GM12878 (cell line): Measurements from ENCODE around the gene TFR2. TPM values are rescaled to one million over a fixed set of nuclear protein-coding genes. Genes with fewer than 3 reads are reported as not detected.

Source experiments
- ATAC-seq: fragments of 200-7000 bp; cut with Tn5 transposase; 3 replicates; pipeline ENCODE4 v1.9.1; 2020; ENCODE audit warnings: mild to moderate bottlenecking, moderate library complexity
- BruUV-seq: library from RNA; stranded (reverse); fragments of 400-500 nt; replicated peaks from 2 replicates; lab custom pipeline; 2021; lab: Mats Ljungman, UMichigan
- CTCF ChIA-PET: fragments of 300-600 bp; sonication (Branson Sonifier 250); formaldehyde crosslinking; extraction: SDS; loops from one replicate; lab custom pipeline; 2021; ENCODE audit warnings: inconsistent platforms; lab: Yijun Ruan, JAX
- POLR2A ChIA-PET: fragments of 350-600 bp; formaldehyde crosslinking; extraction: SDS; loops from one replicate; lab custom pipeline; 2021; ENCODE audit warnings: inconsistent platforms; lab: Charles Lee
- RAD21 ChIA-PET: fragments of 300-600 bp; sonication (Branson Sonifier 250); formaldehyde crosslinking; loops from one replicate; lab custom pipeline; 2023; ENCODE audit warnings: antibody characterized with exemption; ENCODE audit not compliant: unreplicated experiment; lab: Charles Lee
- SMC1A ChIA-PET: fragments of 300-600 bp; sonication (Branson Sonifier 250); formaldehyde crosslinking; loops from one replicate; lab custom pipeline; 2023; ENCODE audit not compliant: unreplicated experiment, uncharacterized antibody; lab: Charles Lee
- DNase-seq: peaks from one replicate; pipeline ENCODE4 v3.0.0-alpha.2; 2011; ENCODE audit warnings: low read depth, low spot score
- FAIRE-seq: peaks from 3 replicates; lab custom pipeline; 2011; peaks lifted over from hg19 to GRCh38; lab: Jason Lieb, UNC
- H2AFZ ChIP-seq: 2 replicates; pipeline ENCODE4 v1.6.0; 2011; ENCODE audit warnings: low read depth, low read length, control low read depth; ENCODE audit not compliant: control insufficient read depth
- H3K27ac ChIP-seq: 2 replicates; pipeline ENCODE4 v1.5.1; 2011; ENCODE audit warnings: control low read depth; ENCODE audit not compliant: control insufficient read depth, insufficient read depth
- H3K27me3 ChIP-seq, 2 experiments: replicated peaks in 1 of 2; 2 replicates each; pipeline versions ENCODE4 v1.6.0 to v1.6.1; 2011; ENCODE audit warnings: low read length in 1 of 2; ENCODE audit not compliant: control insufficient read depth in 2 of 2, insufficient read depth in 2 of 2
- H3K36me3 ChIP-seq, 2 experiments: 2 replicates each; pipeline ENCODE4 v1.5.1; 2011; ENCODE audit warnings: low read length in 1 of 2; ENCODE audit not compliant: control insufficient read depth in 2 of 2, insufficient read depth in 2 of 2
- H3K4me1 ChIP-seq: 2 replicates; pipeline ENCODE4 v1.6.1; 2011; ENCODE audit warnings: mild to moderate bottlenecking, low read length, moderate library complexity, mixed read lengths; ENCODE audit not compliant: control insufficient read depth, insufficient read depth
- H3K4me2 ChIP-seq: 2 replicates; pipeline ENCODE4 v1.6.0; 2011; ENCODE audit warnings: control low read depth; ENCODE audit not compliant: control insufficient read depth, insufficient read depth
- H3K4me3 ChIP-seq: fragments of 200-600 bp; sonication (generic); 2 replicates; pipeline ENCODE4 v1.5.1; 2016
- H3K79me2 ChIP-seq: 2 replicates; pipeline ENCODE4 v1.6.0; 2011; ENCODE audit warnings: low read length; ENCODE audit not compliant: control insufficient read depth, insufficient read depth
- H3K9ac ChIP-seq: 2 replicates; pipeline ENCODE4 v1.8.0; 2011; ENCODE audit warnings: low read length, control low read depth, mixed read lengths; ENCODE audit not compliant: control insufficient read depth, insufficient read depth
- H3K9me3 ChIP-seq: replicated peaks from 3 replicates; pipeline ENCODE4 v1.5.1; 2011; ENCODE audit warnings: mild to moderate bottlenecking, low read length; ENCODE audit not compliant: control insufficient read depth, insufficient read depth
- H4K20me1 ChIP-seq: 2 replicates; pipeline ENCODE4 v1.6.0; 2011; ENCODE audit not compliant: control insufficient read depth, insufficient read depth
- BCL11A ChIP-seq: IDR thresholded peaks from 2 replicates; pipeline ENCODE4 v1.6.1; 2011; ENCODE audit warnings: low read depth, low read length
- CBX5 ChIP-seq: sonication (generic); IDR thresholded peaks from 2 replicates; pipeline ENCODE4 v1.6.1; 2016; ENCODE audit warnings: low read depth, moderate library complexity, mild to moderate bottlenecking, inconsistent platforms
- EZH2 ChIP-seq: IDR thresholded peaks from 2 replicates; pipeline ENCODE4 v1.6.1; 2012; ENCODE audit warnings: low read depth, mild to moderate bottlenecking, control low read depth, inconsistent platforms, low read length, borderline replicate concordance; ENCODE audit not compliant: control insufficient read depth
- FOXM1 ChIP-seq: IDR thresholded peaks from 2 replicates; pipeline ENCODE4 v1.6.1; 2012; ENCODE audit warnings: low read depth, mild to moderate bottlenecking, inconsistent platforms, low read length, moderate library complexity
- NFIC ChIP-seq: IDR thresholded peaks from 2 replicates; pipeline ENCODE4 v1.6.1; 2012; ENCODE audit warnings: low read depth, mild to moderate bottlenecking, inconsistent platforms, low read length, moderate library complexity
- PAX5 ChIP-seq: IDR thresholded peaks from 2 replicates; pipeline ENCODE4 v1.6.1; 2011; ENCODE audit warnings: low read depth, low read length, borderline replicate concordance
- PML ChIP-seq: IDR thresholded peaks from 2 replicates; pipeline ENCODE4 v1.6.1; 2012; ENCODE audit warnings: low read length, inconsistent platforms
- RAD51 ChIP-seq: fragments of 450-650 bp; IDR thresholded peaks from 2 replicates; pipeline ENCODE4 v1.6.1; 2016; ENCODE audit warnings: moderate library complexity, mild to moderate bottlenecking, inconsistent platforms
- SMARCA5 ChIP-seq: fragments of 450-650 bp; IDR thresholded peaks from 2 replicates; pipeline ENCODE4 v1.6.1; 2017; ENCODE audit warnings: mild to moderate bottlenecking
- TARDBP ChIP-seq: IDR thresholded peaks from 2 replicates; pipeline ENCODE4 v1.6.1; 2016; ENCODE audit warnings: borderline replicate concordance
- ZNF217 ChIP-seq: fragments of 450-650 bp; IDR thresholded peaks from 2 replicates; pipeline ENCODE4 v1.6.1; 2017; ENCODE audit warnings: antibody characterized with exemption, mild to moderate bottlenecking
- WGBS: methylation state at CpG from one replicate; pipeline ENCODE4 v1.1.6; 2016; ENCODE audit warnings: low lambda C conversion rate; ENCODE audit not compliant: insufficient replicate concordance, insufficient coverage; ENCODE audit errors: missing lambda C conversion rate; 5-methylcytosine and 5-hydroxymethylcytosine counted together
- in situ Hi-C: fragments of 300-500 bp; cut with MboI; formaldehyde crosslinking; loops from 9 replicates; pipeline ENCODE4 v1.14.3; 2018; ENCODE audit warnings: mixed read lengths
- intact Hi-C: fragments of 100-400 bp; cut with micrococcal nuclease; formaldehyde crosslinking; loops from one replicate; pipeline ENCODE4 v1.14.2; 2022; ENCODE audit not compliant: unreplicated experiment
- polyA plus RNA-seq, 11 experiments: library from polyadenylated mRNA; depleted of rRNA in 4 of 11; unstranded in 6 of 11; stranded (reverse) in 5 of 11; fragments of >200 nt; fragmentation: Nextera tagmentation in 4 of 11; fragmentation: Illumina TruSeq in 1 of 11; extraction: Ambion mirVana in 4 of 11; extraction: Trizol in 1 of 11; gene quantifications; 1 replicate in 1 of 11; 2 replicates in 10 of 11; pipeline versions ENCODE4 v1.2.1 to v1.2.3, GENCODE V29; 2011 to 2016; ENCODE audit warnings: inconsistent platforms in 2 of 11, missing spikeins in 2 of 11, low read depth in 1 of 11
- total RNA-seq, 4 experiments: library from RNA; depleted of rRNA in 3 of 4; stranded (reverse); fragments of >200 nt in 3 of 4; fragmentation: Illumina TruSeq in 1 of 4; extraction: Trizol in 1 of 4; gene quantifications; 2 replicates each; pipeline versions ENCODE4 v1.2.1 to v1.2.3, GENCODE V29; 2013 to 2021
- TF ChIP-seq, protein P1 (sequence below): IDR thresholded peaks from 2 replicates; pipeline ENCODE4 v1.6.1; 2012; ENCODE audit warnings: improper control_type of control experiment, low read depth, low read length; ENCODE audit not compliant: insufficient replicate concordance
- TF ChIP-seq, protein P2 (sequence below): fragments of 450-650 bp; IDR thresholded peaks from 2 replicates; pipeline ENCODE4 v1.6.1; 2018; ENCODE audit warnings: borderline replicate concordance, mild to moderate bottlenecking; ENCODE audit not compliant: partially characterized antibody
- TF ChIP-seq, protein P3 (sequence below): IDR thresholded peaks from 2 replicates; pipeline ENCODE4 v1.6.1; 2011; ENCODE audit warnings: low read depth, low read length, improper control_type of control experiment, borderline replicate concordance

TFR2 gene
- total and polyA plus RNA-seq, 10 of the 15 experiments (the other 5 are each of a cell fraction or from before 2014, with no cell fraction given) = 0.30 to 7.2 (median 1.8) TPM

DNA sequence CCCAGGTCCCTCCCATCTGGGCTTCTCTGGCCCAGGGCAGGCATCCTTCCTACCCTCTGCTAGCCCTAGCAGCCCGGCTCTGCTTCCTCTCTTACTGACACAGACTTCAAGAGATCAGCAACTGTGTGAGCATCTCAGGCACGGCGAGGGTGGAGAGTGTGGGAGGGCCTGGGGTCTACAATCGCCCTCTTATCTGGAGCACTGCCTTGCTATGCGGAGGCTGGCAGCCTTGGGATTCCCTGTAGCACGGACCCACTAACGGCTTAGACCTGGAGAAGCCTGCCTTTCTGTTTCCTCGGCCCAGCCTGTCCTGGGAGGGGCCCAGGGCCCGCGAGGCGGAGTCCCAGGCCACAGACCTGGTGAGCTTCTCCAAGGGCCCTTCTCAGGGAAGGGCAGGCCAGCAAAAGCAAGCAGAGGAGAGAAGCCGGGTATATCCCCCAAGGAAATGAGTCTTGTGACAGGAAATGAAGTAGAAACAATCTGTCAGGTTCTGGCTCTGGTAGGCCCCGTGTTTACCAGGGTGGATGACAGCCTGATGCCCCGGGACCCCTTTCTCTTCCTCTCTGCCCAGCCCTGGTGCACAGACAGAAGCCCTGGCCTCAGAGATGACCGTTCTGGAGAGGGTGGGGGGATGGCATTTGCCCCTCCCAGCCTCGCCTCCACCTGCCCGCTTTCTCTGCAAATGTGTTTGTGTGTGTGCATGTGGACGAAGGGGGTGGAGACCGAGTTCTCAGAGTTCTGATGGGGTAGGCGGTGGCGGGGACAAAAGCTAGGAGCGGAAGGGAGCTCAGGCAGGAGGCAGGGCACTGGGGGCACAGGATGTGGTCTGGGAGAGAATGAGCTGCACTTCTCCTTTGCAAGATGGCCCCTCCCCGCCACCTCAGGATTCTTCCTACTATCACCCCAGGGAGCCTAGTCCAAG, 58.0 kb downstream of the TFR2 start:
- ChIA-PET SMC1A (interaction anchor here (1.0 to 4.6 kb wide), 9 partner anchors 14 to 123 kb away, joined by 3 to 19 read pairs (median 4); partner anchors contain the start of genes POP7 and TSC22D4), POLR2A (interaction anchor here (0.8 to 4.3 kb wide), 14 partner anchors 13 to 155 kb away, joined by 3 to 47 read pairs (median 5); partner anchors contain the start of genes AGFG2, GNB2, MOSPD3 and ZCWPW1), RAD21 (interaction anchor here (0.5 to 4.2 kb wide), 15 partner anchors 14 to 1472 kb away, joined by 3 to 21 read pairs (median 5); partner anchors contain the start of genes AGFG2, MEPCE, MOSPD3 and ZCWPW1), CTCF (interaction anchor here (0.7 to 11.6 kb wide), 11 partner anchors 12 to 269 kb away, joined by 3 to 190 read pairs (median 5); partner anchors contain the start of genes GIGYF1, MOSPD3, POP7 and SLC12A9)
- BruUV-seq = TSS peak; percentile 23
- DNase-seq = peak; percentile 44
- Histone ChIP-seq H4K20me1 (no peaks in the 10 kb centered on the region), H3K9me3 (no peaks in the 10 kb centered on the region), H3K27me3 (no peaks in the 10 kb centered on the region), H3K9ac (peak overlapping the region; percentile 85), H3K79me2 (peaks cover 32% of the 10 kb centered on the region), H3K4me3 (peak overlapping the region; percentile 83), H2AFZ (peak overlapping the region; percentile 71), H3K27ac (peak overlapping the region; percentile 90), H3K4me2 (peak overlapping the region; percentile 98), H3K4me1 (peaks cover 24% of the 10 kb centered on the region), H3K36me3 (peaks cover 10 to 11% of the 10 kb centered on the region in 2 experiments)
- in situ Hi-C loops = no loop called here
- WGBS = 7% methylated on average over 23 of the region's 23 CpGs
- intact Hi-C loops = no loop called here
- FAIRE-seq = no peak
- ATAC-seq = peak; percentile 33
- TF ChIP-seq FOXM1 (no peak), BCL11A (no peak), EZH2 (no peak), PML (no peak), NFIC (no peak), ZNF217 (no peak), TARDBP (no peak), PAX5 (no peak), RAD51 (0 out of 2 replicates have a peak, but pooled peaks have one; percentile 33), SMARCA5 (peak; percentile 42; the same call in 1 of the 2 replicates), CBX5 (no peak)
- TF ChIP-seq, protein P1, sequence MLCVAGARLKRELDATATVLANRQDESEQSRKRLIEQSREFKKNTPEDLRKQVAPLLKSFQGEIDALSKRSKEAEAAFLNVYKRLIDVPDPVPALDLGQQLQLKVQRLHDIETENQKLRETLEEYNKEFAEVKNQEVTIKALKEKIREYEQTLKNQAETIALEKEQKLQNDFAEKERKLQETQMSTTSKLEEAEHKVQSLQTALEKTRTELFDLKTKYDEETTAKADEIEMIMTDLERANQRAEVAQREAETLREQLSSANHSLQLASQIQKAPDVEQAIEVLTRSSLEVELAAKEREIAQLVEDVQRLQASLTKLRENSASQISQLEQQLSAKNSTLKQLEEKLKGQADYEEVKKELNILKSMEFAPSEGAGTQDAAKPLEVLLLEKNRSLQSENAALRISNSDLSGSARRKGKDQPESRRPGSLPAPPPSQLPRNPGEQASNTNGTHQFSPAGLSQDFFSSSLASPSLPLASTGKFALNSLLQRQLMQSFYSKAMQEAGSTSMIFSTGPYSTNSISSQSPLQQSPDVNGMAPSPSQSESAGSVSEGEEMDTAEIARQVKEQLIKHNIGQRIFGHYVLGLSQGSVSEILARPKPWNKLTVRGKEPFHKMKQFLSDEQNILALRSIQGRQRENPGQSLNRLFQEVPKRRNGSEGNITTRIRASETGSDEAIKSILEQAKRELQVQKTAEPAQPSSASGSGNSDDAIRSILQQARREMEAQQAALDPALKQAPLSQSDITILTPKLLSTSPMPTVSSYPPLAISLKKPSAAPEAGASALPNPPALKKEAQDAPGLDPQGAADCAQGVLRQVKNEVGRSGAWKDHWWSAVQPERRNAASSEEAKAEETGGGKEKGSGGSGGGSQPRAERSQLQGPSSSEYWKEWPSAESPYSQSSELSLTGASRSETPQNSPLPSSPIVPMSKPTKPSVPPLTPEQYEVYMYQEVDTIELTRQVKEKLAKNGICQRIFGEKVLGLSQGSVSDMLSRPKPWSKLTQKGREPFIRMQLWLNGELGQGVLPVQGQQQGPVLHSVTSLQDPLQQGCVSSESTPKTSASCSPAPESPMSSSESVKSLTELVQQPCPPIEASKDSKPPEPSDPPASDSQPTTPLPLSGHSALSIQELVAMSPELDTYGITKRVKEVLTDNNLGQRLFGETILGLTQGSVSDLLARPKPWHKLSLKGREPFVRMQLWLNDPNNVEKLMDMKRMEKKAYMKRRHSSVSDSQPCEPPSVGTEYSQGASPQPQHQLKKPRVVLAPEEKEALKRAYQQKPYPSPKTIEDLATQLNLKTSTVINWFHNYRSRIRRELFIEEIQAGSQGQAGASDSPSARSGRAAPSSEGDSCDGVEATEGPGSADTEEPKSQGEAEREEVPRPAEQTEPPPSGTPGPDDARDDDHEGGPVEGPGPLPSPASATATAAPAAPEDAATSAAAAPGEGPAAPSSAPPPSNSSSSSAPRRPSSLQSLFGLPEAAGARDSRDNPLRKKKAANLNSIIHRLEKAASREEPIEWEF = no peak
- TF ChIP-seq, protein P2, sequence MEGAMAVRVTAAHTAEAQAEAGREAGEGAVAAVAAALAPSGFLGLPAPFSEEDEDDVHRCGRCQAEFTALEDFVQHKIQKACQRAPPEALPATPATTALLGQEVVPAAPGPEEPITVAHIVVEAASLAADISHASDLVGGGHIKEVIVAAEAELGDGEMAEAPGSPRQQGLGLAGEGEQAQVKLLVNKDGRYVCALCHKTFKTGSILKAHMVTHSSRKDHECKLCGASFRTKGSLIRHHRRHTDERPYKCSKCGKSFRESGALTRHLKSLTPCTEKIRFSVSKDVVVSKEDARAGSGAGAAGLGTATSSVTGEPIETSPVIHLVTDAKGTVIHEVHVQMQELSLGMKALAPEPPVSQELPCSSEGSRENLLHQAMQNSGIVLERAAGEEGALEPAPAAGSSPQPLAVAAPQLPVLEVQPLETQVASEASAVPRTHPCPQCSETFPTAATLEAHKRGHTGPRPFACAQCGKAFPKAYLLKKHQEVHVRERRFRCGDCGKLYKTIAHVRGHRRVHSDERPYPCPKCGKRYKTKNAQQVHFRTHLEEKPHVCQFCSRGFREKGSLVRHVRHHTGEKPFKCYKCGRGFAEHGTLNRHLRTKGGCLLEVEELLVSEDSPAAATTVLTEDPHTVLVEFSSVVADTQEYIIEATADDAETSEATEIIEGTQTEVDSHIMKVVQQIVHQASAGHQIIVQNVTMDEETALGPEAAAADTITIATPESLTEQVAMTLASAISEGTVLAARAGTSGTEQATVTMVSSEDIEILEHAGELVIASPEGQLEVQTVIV = no peak
- TF ChIP-seq, protein P3, sequence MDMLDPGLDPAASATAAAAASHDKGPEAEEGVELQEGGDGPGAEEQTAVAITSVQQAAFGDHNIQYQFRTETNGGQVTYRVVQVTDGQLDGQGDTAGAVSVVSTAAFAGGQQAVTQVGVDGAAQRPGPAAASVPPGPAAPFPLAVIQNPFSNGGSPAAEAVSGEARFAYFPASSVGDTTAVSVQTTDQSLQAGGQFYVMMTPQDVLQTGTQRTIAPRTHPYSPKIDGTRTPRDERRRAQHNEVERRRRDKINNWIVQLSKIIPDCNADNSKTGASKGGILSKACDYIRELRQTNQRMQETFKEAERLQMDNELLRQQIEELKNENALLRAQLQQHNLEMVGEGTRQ = no peak
